K562 (cell line): Measurements from ENCODE around the gene SFI1. TPM values are rescaled to one million over a fixed set of nuclear protein-coding genes. Genes with fewer than 3 reads are reported as not detected.

Source experiments
- ATAC-seq: fragments of 200-7000 bp; cut with Tn5 transposase; 3 replicates; pipeline ENCODE4 v1.9.1; 2020; ENCODE audit warnings: moderate library complexity
- BruUV-seq: library from RNA; stranded (reverse); fragments of 400-500 nt; replicated peaks from 2 replicates; lab custom pipeline; 2021; lab: Mats Ljungman, UMichigan
- CTCF ChIA-PET: fragments of 300-600 bp; formaldehyde crosslinking; extraction: SDS; loops from one replicate; lab custom pipeline; 2021; ENCODE audit warnings: low intra/inter-chr PET ratio; lab: Yijun Ruan, JAX
- POLR2A ChIA-PET: fragments of 300-600, 350-650 bp; sonication (Branson Sonifier 250); formaldehyde crosslinking; extraction: SDS; loops from one replicate; lab custom pipeline; 2021; ENCODE audit warnings: antibody characterized with exemption, inconsistent platforms; lab: Yijun Ruan, JAX
- DNase-seq, 4 experiments: peaks; one replicate each; pipeline versions ENCODE4 v3.0.0 to v3.0.0-alpha.2; 2011 to 2018; ENCODE audit warnings: low spot score in 3 of 4, mixed read lengths in 3 of 4; ENCODE audit errors: extremely low read depth in 1 of 4
- FAIRE-seq: peaks from 2 replicates; lab custom pipeline; 2011; peaks lifted over from hg19 to GRCh38; lab: Jason Lieb, UNC
- H2AFZ ChIP-seq: 2 replicates; pipeline ENCODE4 v1.6.0; 2011; ENCODE audit warnings: low read depth, low read length, control low read depth, inconsistent platforms
- H3K27ac ChIP-seq: fragments of 200-600 bp; 3 replicates; pipeline ENCODE4 v1.8.0; 2011; ENCODE audit warnings: low read depth, mild to moderate bottlenecking, control low read depth, inconsistent platforms, low read length, moderate library complexity, mixed read lengths; ENCODE audit errors: extremely low read depth
- H3K27me3 ChIP-seq, 2 experiments: fragments of 300-600 bp in 1 of 2; 2 replicates in 1 of 2; 3 replicates in 1 of 2; pipeline versions ENCODE4 v1.6.0 to v1.8.0; 2011; ENCODE audit warnings: inconsistent platforms in 2 of 2, low read length in 2 of 2, mild to moderate bottlenecking in 1 of 2, mixed read lengths in 1 of 2, moderate library complexity in 1 of 2; ENCODE audit not compliant: control insufficient read depth in 2 of 2, insufficient read depth in 2 of 2
- H3K36me3 ChIP-seq: fragments of 300-600 bp; 3 replicates; pipeline ENCODE4 v1.8.0; 2011; ENCODE audit warnings: mild to moderate bottlenecking, low read length, inconsistent platforms; ENCODE audit not compliant: control insufficient read depth, insufficient read depth
- H3K4me1 ChIP-seq, 2 experiments: fragments of 200-600 bp in 1 of 2; replicated peaks in 1 of 2; 2 replicates in 1 of 2; 3 replicates in 1 of 2; pipeline versions ENCODE4 v1.5.1 to v1.8.0; 2011; ENCODE audit warnings: inconsistent platforms in 2 of 2, low read length in 2 of 2, mild to moderate bottlenecking in 1 of 2, mixed read lengths in 1 of 2, moderate library complexity in 1 of 2; ENCODE audit not compliant: control insufficient read depth in 2 of 2, insufficient read depth in 2 of 2
- H3K4me2 ChIP-seq: 2 replicates; pipeline ENCODE4 v1.6.1; 2011; ENCODE audit warnings: low read length, control low read depth, inconsistent platforms, mixed read lengths; ENCODE audit not compliant: insufficient read depth
- H3K4me3 ChIP-seq: fragments of 200-600 bp; sonication (generic), shearing (Covaris generic); 2 replicates; pipeline ENCODE4 v1.5.1; 2016; ENCODE audit warnings: control low read depth, inconsistent platforms
- H3K79me2 ChIP-seq: fragments of 200-600 bp; 3 replicates; pipeline ENCODE4 v1.8.0; 2011; ENCODE audit warnings: low read length, inconsistent platforms; ENCODE audit not compliant: control insufficient read depth, insufficient read depth
- H3K9ac ChIP-seq, 2 experiments: 2 replicates each; pipeline versions ENCODE4 v1.6.0 to v1.6.1; 2011; ENCODE audit warnings: low read depth in 2 of 2, low read length in 2 of 2, control low read depth in 1 of 2, inconsistent platforms in 1 of 2, mild to moderate bottlenecking in 1 of 2, mixed read lengths in 1 of 2; ENCODE audit not compliant: insufficient read depth in 1 of 2
- H3K9me1 ChIP-seq: one replicate; pipeline ENCODE4 v1.6.0; 2011; ENCODE audit warnings: inconsistent platforms, mild to moderate bottlenecking, low read length, moderate library complexity; ENCODE audit not compliant: control insufficient read depth, insufficient read depth
- H3K9me3 ChIP-seq: replicated peaks from 2 replicates; pipeline ENCODE4 v1.5.1; 2011; ENCODE audit warnings: low read depth, low read length, inconsistent platforms; ENCODE audit not compliant: control insufficient read depth, insufficient read depth
- H4K20me1 ChIP-seq: replicated peaks from 2 replicates; pipeline ENCODE4 v1.6.1; 2011; ENCODE audit warnings: low read length, inconsistent platforms, mixed read lengths; ENCODE audit not compliant: control insufficient read depth, insufficient read depth
- C11orf30 ChIP-seq: fragments of 450-650 bp; IDR thresholded peaks from 2 replicates; pipeline ENCODE4 v1.6.1; 2016; ENCODE audit warnings: low read depth, mild to moderate bottlenecking
- GATA2 ChIP-seq: sonication (generic); formaldehyde crosslinking; IDR thresholded peaks from 2 replicates; pipeline ENCODE4 v1.4.0; 2020; ENCODE audit warnings: mild to moderate bottlenecking, missing genetic modification reagents
- SPI1 ChIP-seq: IDR thresholded peaks from 2 replicates; pipeline ENCODE4 v1.6.1; 2011; ENCODE audit warnings: low read depth, low read length, control low read depth, borderline replicate concordance
- WGBS: fragments of 100-300 bp; shearing (Covaris generic); methylation state at CpG from one replicate; pipeline ENCODE4 v1.1.6; 2016; ENCODE audit warnings: low coverage, mixed read lengths; ENCODE audit not compliant: insufficient coverage; ENCODE audit errors: missing lambda C conversion rate; 5-methylcytosine and 5-hydroxymethylcytosine counted together
- in situ Hi-C: fragments of 300-500 bp; cut with MboI; formaldehyde crosslinking; loops from 4 replicates; pipeline ENCODE4 v1.15.0; 2018; ENCODE audit warnings: inconsistent platforms, mixed read lengths
- intact Hi-C: fragments of 100-400 bp; cut with micrococcal nuclease; formaldehyde crosslinking; loops from 2 replicates; pipeline ENCODE4 v1.14.2; 2022
- polyA plus RNA-seq, 8 experiments: library from polyadenylated mRNA; depleted of rRNA in 4 of 8; stranded (reverse) in 5 of 8; unstranded in 3 of 8; fragments of >200 nt; fragmentation: Nextera tagmentation in 2 of 8; fragmentation: Illumina TruSeq in 1 of 8; extraction: Ambion mirVana in 2 of 8; extraction: Trizol in 1 of 8; gene quantifications; 2 replicates each; pipeline versions ENCODE4 v1.2.1 to v1.2.3, GENCODE V29; 2011 to 2014; ENCODE audit warnings: inconsistent platforms in 1 of 8, missing spikeins in 1 of 8
- total RNA-seq, 7 experiments: library from RNA; depleted of rRNA in 6 of 7; stranded (reverse); fragments of >200 nt in 6 of 7; fragmentation: Illumina TruSeq in 2 of 7; extraction: Trizol in 2 of 7; gene quantifications; 2 replicates each; pipeline versions ENCODE4 v1.2.1 to v1.2.3, GENCODE V29; 2011 to 2021; ENCODE audit warnings: low replicate concordance in 1 of 7

The SFI1 gene
- total and polyA plus RNA-seq, 9 of the 15 experiments (the other 6 are each of a cell fraction or from before 2014, with no cell fraction given), result 3.0 to 25.6 (median 14.1) TPM

DNA sequence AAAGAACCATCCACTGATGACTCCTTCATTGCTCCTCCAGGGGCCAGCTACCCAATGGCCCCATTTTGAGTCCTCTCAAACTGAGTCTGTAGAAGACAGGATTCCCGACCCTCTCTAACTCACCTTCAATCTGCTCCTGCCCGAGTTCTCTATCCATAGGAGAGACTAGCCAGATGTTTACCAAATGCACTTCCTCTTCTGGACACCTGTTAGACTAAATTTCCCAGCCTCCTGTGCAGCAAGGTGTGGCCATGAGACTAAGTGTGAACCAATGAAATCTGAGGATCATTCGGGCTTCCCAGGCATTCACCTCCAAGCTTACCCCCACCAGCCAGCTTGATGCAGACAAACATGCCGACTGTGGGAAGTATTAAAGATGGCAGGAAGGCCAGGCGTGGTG, 158.1 kb downstream of the SFI1 start:
- no peak overlapping the region for H3K4me2 ChIP-seq
- 0 out of 2 replicates have a peak, but pooled peaks cover 3% of the 10 kb centered on the region for H4K20me1 ChIP-seq
- H3K79me2 ChIP-seq, result peaks cover 47% of the 10 kb centered on the region
- no TSS peak for BruUV-seq
- POLR2A ChIA-PET, result interaction anchor here (1.0 kb wide), 1 partner anchor 40 kb away, joined by 3 read pairs; no protein-coding TSS in a partner anchor
- H3K9me1 ChIP-seq, result no peaks in the 10 kb centered on the region
- H3K9ac ChIP-seq, result no peak overlapping the region
- no peak overlapping the region for H2AFZ ChIP-seq
- no peak overlapping the region for H3K27ac ChIP-seq
- H3K36me3 ChIP-seq, result peaks cover 4% of the 10 kb centered on the region; the same call in 1 of the 3 replicates
- H3K27me3 ChIP-seq, result no peaks in the 10 kb centered on the region
- H3K9me3 ChIP-seq, result no peaks in the 10 kb centered on the region
- in situ Hi-C loops (no loop called here), intact Hi-C loops (no loop called here)
- peaks cover 13% of the 10 kb centered on the region in 2 experiments; a peak in 4 of 5 replicates for H3K4me1 ChIP-seq
- CTCF ChIA-PET, result no interaction called here
- ATAC-seq, result peak; percentile 62; the same call in 2 of the 3 replicates
- 51% methylated on average over 5 of the region's 5 CpGs for WGBS
- no peak for FAIRE-seq
- no peak for DNase-seq
- TF ChIP-seq SPI1 (peak; percentile 95), C11orf30 (no peak)
- H3K4me3 ChIP-seq, result no peak overlapping the region

GRCh38 chr22:31659246-31659645, 162.9 kb downstream of the SFI1 start:
- Histone ChIP-seq H3K27me3 (no peaks in the 10 kb centered on the region), H3K4me3 (no peak overlapping the region), H3K9me3 (no peaks in the 10 kb centered on the region), H3K9ac (no peak overlapping the region), H3K4me1 (peaks cover 5 to 10% of the 10 kb centered on the region in 2 experiments; a peak in 4 of 5 replicates)
- intact Hi-C loops, result no loop called here
- no peak for DNase-seq
- no TSS peak for BruUV-seq
- no peak for TF ChIP-seq GATA2 (CRISPR knock-in tag)
- TF ChIP-seq, all 486 proteins: peak for 0
- 86% methylated on average over 6 of the region's 7 CpGs for WGBS
- H3K36me3 ChIP-seq, result no peaks in the 10 kb centered on the region
- ChIA-PET POLR2A (no interaction called here), CTCF (no interaction called here)
- H3K79me2 ChIP-seq, result peaks cover 53% of the 10 kb centered on the region
- H3K9me1 ChIP-seq, result no peaks in the 10 kb centered on the region
- ATAC-seq, result no peak
- in situ Hi-C loops, result no loop called here
- no peak for FAIRE-seq
- no peak overlapping the region for H3K4me2 ChIP-seq
- no peaks in the 10 kb centered on the region for H4K20me1 ChIP-seq
- H2AFZ ChIP-seq, result no peak overlapping the region
- H3K27ac ChIP-seq, result no peak overlapping the region
